ENCODE measurements around the gene TOMM22.

The TOMM22 gene

GRCh38 chr22:38694940-38695339 is 13.2 kb downstream of the TOMM22 start:
- H3K4me3 ChIP-seq (ENCODE audit: low read length) = no peak overlapping the region
- no peaks in the 10 kb centered on the region for H3K9me2 ChIP-seq (replicated peaks; ENCODE audit: insufficient read depth, low read length)
- no peak for DNase-seq
- no peak overlapping the region for H3K27ac ChIP-seq (ENCODE audit: low read length)
- H3K9ac ChIP-seq (ENCODE audit: low read length) = no peak overlapping the region
- H3K27me3 ChIP-seq (replicated peaks; ENCODE audit: insufficient read depth, low read length) = no peaks in the 10 kb centered on the region
- no peaks in the 10 kb centered on the region for H3K36me3 ChIP-seq (replicated peaks; ENCODE audit: insufficient read depth, low read length)
- H4K20me1 ChIP-seq (ENCODE audit: insufficient read depth, low read length) = no peaks in the 10 kb centered on the region
- no peaks in the 10 kb centered on the region for H3K9me3 ChIP-seq (replicated peaks; ENCODE audit: insufficient read depth, low read length)
- TF ChIP-seq, protein P1, sequence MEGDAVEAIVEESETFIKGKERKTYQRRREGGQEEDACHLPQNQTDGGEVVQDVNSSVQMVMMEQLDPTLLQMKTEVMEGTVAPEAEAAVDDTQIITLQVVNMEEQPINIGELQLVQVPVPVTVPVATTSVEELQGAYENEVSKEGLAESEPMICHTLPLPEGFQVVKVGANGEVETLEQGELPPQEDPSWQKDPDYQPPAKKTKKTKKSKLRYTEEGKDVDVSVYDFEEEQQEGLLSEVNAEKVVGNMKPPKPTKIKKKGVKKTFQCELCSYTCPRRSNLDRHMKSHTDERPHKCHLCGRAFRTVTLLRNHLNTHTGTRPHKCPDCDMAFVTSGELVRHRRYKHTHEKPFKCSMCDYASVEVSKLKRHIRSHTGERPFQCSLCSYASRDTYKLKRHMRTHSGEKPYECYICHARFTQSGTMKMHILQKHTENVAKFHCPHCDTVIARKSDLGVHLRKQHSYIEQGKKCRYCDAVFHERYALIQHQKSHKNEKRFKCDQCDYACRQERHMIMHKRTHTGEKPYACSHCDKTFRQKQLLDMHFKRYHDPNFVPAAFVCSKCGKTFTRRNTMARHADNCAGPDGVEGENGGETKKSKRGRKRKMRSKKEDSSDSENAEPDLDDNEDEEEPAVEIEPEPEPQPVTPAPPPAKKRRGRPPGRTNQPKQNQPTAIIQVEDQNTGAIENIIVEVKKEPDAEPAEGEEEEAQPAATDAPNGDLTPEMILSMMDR (IDR thresholded peaks at IDR 0.05; ENCODE audit: low read length) = no peak
- TF ChIP-seq EZH2 (optimal IDR thresholded peaks at IDR 0.05; ENCODE audit: low read depth, low read length) (no peak), EZH2phosphoT487 (IDR thresholded peaks at IDR 0.05; ENCODE audit: low read length) (no peak)
- H2AFZ ChIP-seq (ENCODE audit: low read length) = no peak overlapping the region
- H3K4me1 ChIP-seq (ENCODE audit: low read length) = peaks cover 16% of the 10 kb centered on the region; the same call in 1 of the 2 replicates
- H3K4me2 ChIP-seq (ENCODE audit: low read depth, low read length) = no peak overlapping the region
- H3K79me2 ChIP-seq (ENCODE audit: low read length) = peaks cover 74% of the 10 kb centered on the region
- H3F3A ChIP-seq (ENCODE audit: insufficient read depth, low read length) = peaks cover 2% of the 10 kb centered on the region; the same call in 1 of the 2 replicates

DNA sequence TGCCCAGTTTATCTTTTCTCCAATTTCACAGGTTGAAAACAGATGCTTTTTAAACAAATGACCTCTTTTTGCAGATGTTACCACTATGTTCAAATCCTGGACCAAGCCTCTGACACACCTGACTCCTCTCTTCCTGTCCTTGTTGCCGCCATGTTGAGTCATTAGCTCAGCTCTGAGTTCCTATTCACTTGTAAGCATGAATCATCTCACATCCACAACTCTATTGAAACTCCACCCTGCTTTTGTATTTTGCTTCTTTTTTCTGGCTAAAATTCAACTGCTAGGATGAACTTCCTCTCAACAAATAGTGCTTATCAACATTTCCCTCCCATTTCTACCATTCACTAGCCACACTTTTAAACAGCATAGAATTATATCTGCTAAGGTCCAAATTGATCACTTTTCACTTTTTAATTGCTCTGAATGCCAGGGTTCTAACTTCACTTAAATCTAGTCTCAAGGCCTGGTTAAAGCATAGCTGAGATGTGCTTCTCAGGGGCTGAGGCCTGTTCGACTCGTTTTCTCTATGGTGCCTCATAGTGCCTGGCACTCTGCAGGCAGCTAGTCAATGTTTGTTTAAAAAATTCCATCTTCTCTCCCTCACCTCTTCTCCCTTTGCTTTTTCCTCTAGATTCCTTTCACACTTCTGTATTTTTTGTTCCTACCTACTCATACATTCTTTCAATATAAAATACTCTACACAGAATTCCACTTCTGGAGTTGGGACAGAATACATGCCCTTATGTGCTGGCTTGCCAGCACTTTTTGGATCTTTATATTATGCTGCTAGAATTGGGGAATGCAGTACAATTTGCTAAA is 15.1 kb downstream of the TOMM22 start:
- TF ChIP-seq, protein P1 (IDR thresholded peaks at IDR 0.05; ENCODE audit: low read length) = no peak
- TF ChIP-seq EZH2 (optimal IDR thresholded peaks at IDR 0.05; ENCODE audit: low read depth, low read length) = no peak
- no peaks in the 10 kb centered on the region for H3K9me3 ChIP-seq (replicated peaks; ENCODE audit: insufficient read depth, low read length)
- H3K4me3 ChIP-seq (ENCODE audit: low read length) = no peak overlapping the region
- H3K27ac ChIP-seq (ENCODE audit: low read length) = no peak overlapping the region
- no peaks in the 10 kb centered on the region for H3K27me3 ChIP-seq (replicated peaks; ENCODE audit: insufficient read depth, low read length)
- no peaks in the 10 kb centered on the region for H3K36me3 ChIP-seq (replicated peaks; ENCODE audit: insufficient read depth, low read length)
- H3F3A ChIP-seq (ENCODE audit: insufficient read depth, low read length) = peaks cover 6% of the 10 kb centered on the region; the same call in 1 of the 2 replicates
- H3K9ac ChIP-seq (ENCODE audit: low read length) = no peak overlapping the region
- H3K4me2 ChIP-seq (ENCODE audit: low read depth, low read length) = no peak overlapping the region
- H3K79me2 ChIP-seq (ENCODE audit: low read length) = peaks cover 71% of the 10 kb centered on the region
- H3K9me2 ChIP-seq (replicated peaks; ENCODE audit: insufficient read depth, low read length) = no peaks in the 10 kb centered on the region
- DNase-seq = no peak
- no peak overlapping the region for H2AFZ ChIP-seq (ENCODE audit: low read length)
- peaks cover 16% of the 10 kb centered on the region; the same call in 1 of the 2 replicates for H3K4me1 ChIP-seq (ENCODE audit: low read length)
- H4K20me1 ChIP-seq (ENCODE audit: insufficient read depth, low read length) = no peaks in the 10 kb centered on the region

DNA sequence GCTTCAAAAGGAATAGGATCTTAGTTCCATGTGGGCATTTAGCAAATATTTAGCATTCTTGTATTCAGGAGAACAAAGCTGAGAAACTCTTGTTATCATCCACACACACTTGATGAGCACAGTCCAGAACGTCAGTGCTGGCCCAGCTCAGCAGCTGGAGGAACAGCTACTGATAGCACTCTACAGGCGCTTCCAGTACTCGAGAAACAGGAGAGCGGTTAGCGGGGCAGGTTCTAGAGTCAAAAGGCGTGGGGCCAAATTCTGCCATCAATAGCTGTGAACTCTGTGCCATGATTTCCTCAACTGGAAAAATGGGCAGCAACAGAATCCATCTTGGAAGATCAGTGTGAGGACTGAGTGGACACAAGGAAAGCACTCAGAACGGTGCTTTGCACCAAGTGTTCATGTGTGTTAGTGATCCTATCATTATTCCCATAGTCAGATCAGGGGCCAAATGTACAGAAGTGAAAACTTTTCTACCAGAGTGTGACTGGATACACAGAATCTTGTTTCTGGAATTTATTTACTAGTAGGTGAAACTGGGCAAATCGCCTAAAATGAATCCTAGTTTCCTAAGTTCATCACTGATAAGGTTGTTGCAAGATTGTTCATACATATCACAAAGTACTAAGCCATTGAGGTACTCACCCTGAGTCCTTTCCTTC is 15.8 kb downstream of the TOMM22 start:
- Histone ChIP-seq H3K4me3 (ENCODE audit: low read length) (no peak overlapping the region), H3K4me2 (ENCODE audit: low read depth, low read length) (0 out of 2 replicates have a peak overlapping the region, but pooled peaks have one; percentile 31), H3K36me3 (replicated peaks; ENCODE audit: insufficient read depth, low read length) (no peaks in the 10 kb centered on the region), H3K9me3 (replicated peaks; ENCODE audit: insufficient read depth, low read length) (no peaks in the 10 kb centered on the region), H4K20me1 (ENCODE audit: insufficient read depth, low read length) (no peaks in the 10 kb centered on the region), H2AFZ (ENCODE audit: low read length) (no peak overlapping the region), H3F3A (ENCODE audit: insufficient read depth, low read length) (peaks cover 6% of the 10 kb centered on the region; the same call in 1 of the 2 replicates), H3K27me3 (replicated peaks; ENCODE audit: insufficient read depth, low read length) (no peaks in the 10 kb centered on the region), H3K4me1 (ENCODE audit: low read length) (peaks cover 16% of the 10 kb centered on the region; the same call in 1 of the 2 replicates), H3K9ac (ENCODE audit: low read length) (no peak overlapping the region), H3K79me2 (ENCODE audit: low read length) (peaks cover 71% of the 10 kb centered on the region), H3K27ac (ENCODE audit: low read length) (no peak overlapping the region), H3K9me2 (replicated peaks; ENCODE audit: insufficient read depth, low read length) (no peaks in the 10 kb centered on the region)
- DNase-seq = no peak
- TF ChIP-seq, protein P1 (IDR thresholded peaks at IDR 0.05; ENCODE audit: low read length) = no peak
- TF ChIP-seq EZH2phosphoT487 (IDR thresholded peaks at IDR 0.05; ENCODE audit: low read length) = no peak
- no peak for TF ChIP-seq EZH2 (optimal IDR thresholded peaks at IDR 0.05; ENCODE audit: low read depth, low read length)

All from MM.1S (cell line).